ENCODE data around the gene RASSF5.

RASSF5 gene

DNA sequence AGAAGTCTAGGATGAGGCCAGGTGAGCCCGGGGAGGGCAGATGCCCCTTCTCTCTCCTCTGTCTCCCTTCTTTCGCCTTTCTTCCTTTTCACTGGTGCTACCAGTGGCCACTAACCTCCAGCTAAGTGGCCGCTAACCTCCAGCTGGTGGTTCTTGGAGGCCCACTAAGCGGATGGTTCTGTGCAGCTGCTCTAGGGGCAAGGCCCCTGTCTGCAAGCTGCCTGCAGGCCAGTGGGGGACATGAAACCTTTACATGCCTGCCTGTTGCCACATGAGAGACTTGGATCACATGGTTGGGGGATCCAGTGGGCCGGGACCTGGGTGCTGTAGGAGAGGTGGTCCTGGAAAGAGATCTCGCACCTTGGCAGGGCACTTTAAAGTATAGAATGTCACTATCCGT lies 19.4 kb upstream of the RASSF5 start:
- Histone ChIP-seq H3K9me3 (ENCODE audit: control insufficient read depth, insufficient read depth, low read depth, low read length) (no peaks in the 10 kb centered on the region), H3K9ac (ENCODE audit: low read length) (no peak overlapping the region), H3K4me1 (ENCODE audit: control insufficient read depth, insufficient read depth, low read length) (no peaks in the 10 kb centered on the region), H3K27ac (ENCODE audit: low read depth, low read length) (no peak overlapping the region), H3K27me3 (ENCODE audit: control insufficient read depth, insufficient read depth, low read length) (no peaks in the 10 kb centered on the region), H3K4me3 (ENCODE audit: low read depth, low read length) (no peak overlapping the region), H3K36me3 (ENCODE audit: control insufficient read depth, insufficient read depth, low read length) (peaks cover 16% of the 10 kb centered on the region)

DNA sequence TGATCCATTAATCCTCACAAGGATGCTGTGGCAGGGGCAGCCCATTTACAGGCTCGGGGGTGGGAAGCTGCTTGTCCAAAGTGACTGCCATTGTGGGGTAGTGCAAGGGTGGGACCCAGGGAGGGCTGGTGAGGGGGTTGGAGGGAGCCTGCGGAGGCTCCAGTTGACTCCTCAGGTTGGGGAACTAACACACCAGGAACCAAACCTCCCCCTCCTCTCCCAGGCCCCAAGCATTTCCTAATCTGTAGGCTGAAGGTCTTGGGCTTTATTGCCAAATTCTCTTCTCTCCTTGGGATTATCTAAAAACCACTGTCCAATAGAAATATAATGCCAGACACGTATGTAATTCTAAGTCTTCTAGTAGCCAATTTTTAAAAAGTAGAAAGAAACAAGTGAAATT lies 18.9 kb upstream of the RASSF5 start:
- Histone ChIP-seq H3K27ac (ENCODE audit: low read depth, low read length) (no peak overlapping the region), H3K9me3 (ENCODE audit: control insufficient read depth, insufficient read depth, low read depth, low read length) (no peaks in the 10 kb centered on the region), H3K36me3 (ENCODE audit: control insufficient read depth, insufficient read depth, low read length) (peaks cover 17% of the 10 kb centered on the region), H3K4me1 (ENCODE audit: control insufficient read depth, insufficient read depth, low read length) (no peaks in the 10 kb centered on the region), H3K9ac (ENCODE audit: low read length) (no peak overlapping the region), H3K27me3 (ENCODE audit: control insufficient read depth, insufficient read depth, low read length) (no peaks in the 10 kb centered on the region), H3K4me3 (ENCODE audit: low read depth, low read length) (no peak overlapping the region)

GRCh38 chr1:206489980-206490770 lies 17.2 kb upstream of the RASSF5 start:
- H3K4me1 ChIP-seq (ENCODE audit: control insufficient read depth, insufficient read depth, low read length): no peaks in the 10 kb centered on the region
- H3K27ac ChIP-seq (ENCODE audit: low read depth, low read length): no peak overlapping the region
- H3K4me3 ChIP-seq (ENCODE audit: low read depth, low read length): no peak overlapping the region
- H3K27me3 ChIP-seq (ENCODE audit: control insufficient read depth, insufficient read depth, low read length): no peaks in the 10 kb centered on the region
- peaks cover 22% of the 10 kb centered on the region for H3K36me3 ChIP-seq (ENCODE audit: control insufficient read depth, insufficient read depth, low read length)
- no peak overlapping the region for H3K9ac ChIP-seq (ENCODE audit: low read length)
- no peaks in the 10 kb centered on the region for H3K9me3 ChIP-seq (ENCODE audit: control insufficient read depth, insufficient read depth, low read depth, low read length)

DNA sequence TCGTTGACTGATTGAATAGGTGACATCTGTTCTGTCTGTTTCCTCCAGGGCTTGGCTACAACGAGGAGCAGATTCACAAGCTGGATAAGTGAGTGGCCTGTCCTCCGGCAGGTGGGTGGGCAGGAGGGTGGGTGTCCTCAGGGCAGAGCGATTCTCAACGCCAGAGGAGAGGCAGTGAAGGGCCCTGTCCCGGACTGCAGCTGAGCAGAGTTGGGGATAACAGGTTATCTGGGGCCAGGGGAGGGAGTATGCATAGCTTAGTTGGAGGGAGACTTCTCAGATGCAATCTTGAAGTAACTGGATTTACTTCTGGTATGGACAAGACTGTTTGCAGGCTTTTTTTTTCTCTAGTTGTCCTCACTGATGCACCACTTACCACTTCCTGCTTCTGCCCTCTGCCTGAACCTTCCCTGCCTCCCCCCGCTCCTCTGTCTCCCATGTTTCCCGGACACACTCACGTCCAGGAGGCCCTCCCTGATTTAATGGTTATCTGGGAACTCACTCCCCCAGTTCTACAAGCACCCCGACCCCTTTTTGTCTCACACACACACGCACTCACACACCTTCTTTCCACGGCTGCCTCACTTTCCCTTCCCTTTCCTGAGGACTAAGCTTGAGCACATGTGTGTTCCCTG lies 16.4 kb upstream of the RASSF5 start:
- Histone ChIP-seq H3K4me1 (ENCODE audit: control insufficient read depth, insufficient read depth, low read length) (no peaks in the 10 kb centered on the region), H3K27ac (ENCODE audit: low read depth, low read length) (no peak overlapping the region), H3K27me3 (ENCODE audit: control insufficient read depth, insufficient read depth, low read length) (no peaks in the 10 kb centered on the region), H3K9ac (ENCODE audit: low read length) (no peak overlapping the region), H3K9me3 (ENCODE audit: control insufficient read depth, insufficient read depth, low read depth, low read length) (no peaks in the 10 kb centered on the region), H3K36me3 (ENCODE audit: control insufficient read depth, insufficient read depth, low read length) (peaks cover 22% of the 10 kb centered on the region), H3K4me3 (ENCODE audit: low read depth, low read length) (no peak overlapping the region)

- H3K27ac ChIP-seq (ENCODE audit: low read depth, low read length): no peak overlapping the region
- H3K27me3 ChIP-seq (ENCODE audit: control insufficient read depth, insufficient read depth, low read length): no peaks in the 10 kb centered on the region
- no peak overlapping the region for H3K9ac ChIP-seq (ENCODE audit: low read length)
- no peaks in the 10 kb centered on the region for H3K9me3 ChIP-seq (ENCODE audit: control insufficient read depth, insufficient read depth, low read depth, low read length)
- H3K36me3 ChIP-seq (ENCODE audit: control insufficient read depth, insufficient read depth, low read length): peaks cover 22% of the 10 kb centered on the region
- H3K4me3 ChIP-seq (ENCODE audit: low read depth, low read length): no peak overlapping the region
- no peaks in the 10 kb centered on the region for H3K4me1 ChIP-seq (ENCODE audit: control insufficient read depth, insufficient read depth, low read length)
Measured at GRCh38 chr1:206491616-206492015, 15.7 kb upstream of the RASSF5 start.

DNA sequence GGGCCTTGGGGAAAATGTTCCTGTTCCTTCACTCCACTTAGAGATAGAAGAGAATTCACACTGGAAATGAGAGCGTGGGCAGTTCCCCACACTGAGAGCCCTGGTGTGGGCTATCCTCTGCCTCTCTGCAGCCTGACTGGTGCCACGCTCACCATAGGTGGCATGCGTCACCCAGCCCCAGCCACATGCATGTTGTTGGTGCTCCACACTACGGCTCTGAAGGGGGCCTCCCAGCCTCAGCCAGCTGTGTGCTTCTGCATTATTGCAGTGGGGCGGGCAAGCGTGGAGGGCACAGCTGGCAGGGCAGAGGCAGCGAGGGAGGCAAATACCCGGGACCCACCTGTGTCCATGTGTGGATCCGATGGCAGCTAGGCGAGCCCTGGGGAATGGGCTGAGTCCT lies 14.7 kb upstream of the RASSF5 start:
- peaks cover 22% of the 10 kb centered on the region for H3K36me3 ChIP-seq (ENCODE audit: control insufficient read depth, insufficient read depth, low read length)

GRCh38 chr1:206493279-206493678 lies 14.1 kb upstream of the RASSF5 start:
- Histone ChIP-seq H3K4me3 (ENCODE audit: low read depth, low read length) (no peak overlapping the region), H3K9ac (ENCODE audit: low read length) (no peak overlapping the region), H3K36me3 (ENCODE audit: control insufficient read depth, insufficient read depth, low read length) (peaks cover 18% of the 10 kb centered on the region), H3K4me1 (ENCODE audit: control insufficient read depth, insufficient read depth, low read length) (no peaks in the 10 kb centered on the region), H3K9me3 (ENCODE audit: control insufficient read depth, insufficient read depth, low read depth, low read length) (no peaks in the 10 kb centered on the region), H3K27me3 (ENCODE audit: control insufficient read depth, insufficient read depth, low read length) (no peaks in the 10 kb centered on the region), H3K27ac (ENCODE audit: low read depth, low read length) (no peak overlapping the region)

More for the DNA sequence above, 14.7 kb upstream of the RASSF5 start:
- H3K4me3 ChIP-seq (ENCODE audit: low read depth, low read length): no peak overlapping the region
- H3K27me3 ChIP-seq (ENCODE audit: control insufficient read depth, insufficient read depth, low read length): no peaks in the 10 kb centered on the region
- no peak overlapping the region for H3K9ac ChIP-seq (ENCODE audit: low read length)
- H3K9me3 ChIP-seq (ENCODE audit: control insufficient read depth, insufficient read depth, low read depth, low read length): no peaks in the 10 kb centered on the region
- no peaks in the 10 kb centered on the region for H3K4me1 ChIP-seq (ENCODE audit: control insufficient read depth, insufficient read depth, low read length)
- no peak overlapping the region for H3K27ac ChIP-seq (ENCODE audit: low read depth, low read length)

DNA sequence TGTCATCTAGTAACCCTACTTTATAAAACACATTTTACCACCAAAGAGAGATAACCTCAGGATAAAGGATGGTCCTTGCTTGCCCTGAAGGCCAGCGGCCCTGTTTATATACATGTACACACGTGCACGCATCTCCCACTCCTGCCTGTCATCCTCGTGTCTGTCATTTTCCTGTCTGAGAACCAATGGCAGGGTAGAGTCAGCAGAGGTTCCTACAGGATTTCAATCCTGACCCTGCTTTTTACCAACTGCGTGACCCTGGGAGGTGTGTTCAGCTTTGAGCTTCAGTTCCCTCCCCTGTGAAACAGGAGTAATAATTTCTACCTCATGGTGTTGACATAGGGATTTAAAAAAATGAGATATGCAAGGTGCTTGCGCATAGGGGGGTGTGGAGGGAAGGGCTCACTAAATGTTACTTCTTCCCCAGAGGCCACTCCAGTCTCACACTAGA lies 12.3 kb upstream of the RASSF5 start:
- no peaks in the 10 kb centered on the region for H3K4me1 ChIP-seq (ENCODE audit: control insufficient read depth, insufficient read depth, low read length)
- H3K27ac ChIP-seq (ENCODE audit: low read depth, low read length): no peak overlapping the region
- no peak overlapping the region for H3K4me3 ChIP-seq (ENCODE audit: low read depth, low read length)
- H3K9me3 ChIP-seq (ENCODE audit: control insufficient read depth, insufficient read depth, low read depth, low read length): no peaks in the 10 kb centered on the region
- H3K36me3 ChIP-seq (ENCODE audit: control insufficient read depth, insufficient read depth, low read length): peaks cover 18% of the 10 kb centered on the region
- no peaks in the 10 kb centered on the region for H3K27me3 ChIP-seq (ENCODE audit: control insufficient read depth, insufficient read depth, low read length)
- no peak overlapping the region for H3K9ac ChIP-seq (ENCODE audit: low read length)

GRCh38 chr1:206495493-206496046 lies 11.8 kb upstream of the RASSF5 start:
- Histone ChIP-seq H3K27ac (ENCODE audit: low read depth, low read length) (no peak overlapping the region), H3K4me3 (ENCODE audit: low read depth, low read length) (no peak overlapping the region)

DNA sequence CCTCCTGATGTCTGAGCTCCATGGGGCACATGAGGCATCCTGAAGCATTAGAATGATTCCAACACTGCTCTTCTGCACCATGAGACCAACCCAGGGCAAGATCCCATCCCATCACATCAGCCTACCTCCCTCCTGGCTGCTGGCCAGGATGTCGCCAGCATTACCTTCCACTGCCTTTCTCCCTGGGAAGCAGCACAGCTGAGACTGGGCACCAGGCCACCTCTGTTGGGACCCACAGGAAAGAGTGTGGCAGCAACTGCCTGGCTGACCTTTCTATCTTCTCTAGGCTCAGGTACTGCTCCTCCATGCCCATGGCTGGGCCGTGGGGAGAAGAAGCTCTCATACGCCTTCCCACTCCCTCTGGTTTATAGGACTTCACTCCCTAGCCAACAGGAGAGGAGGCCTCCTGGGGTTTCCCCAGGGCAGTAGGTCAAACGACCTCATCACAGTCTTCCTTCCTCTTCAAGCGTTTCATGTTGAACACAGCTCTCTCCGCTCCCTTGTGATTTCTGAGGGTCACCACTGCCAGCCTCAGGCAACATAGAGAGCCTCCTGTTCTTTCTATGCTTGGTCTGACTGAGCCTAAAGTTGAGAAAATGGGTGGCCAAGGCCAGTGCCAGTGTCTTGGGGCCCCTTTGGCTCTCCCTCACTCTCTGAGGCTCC lies 11.1 kb upstream of the RASSF5 start:
- no peak overlapping the region for H3K27ac ChIP-seq (ENCODE audit: low read depth, low read length)
- peaks cover 6% of the 10 kb centered on the region for H3K4me1 ChIP-seq (ENCODE audit: control insufficient read depth, insufficient read depth, low read length)
- H3K4me3 ChIP-seq (ENCODE audit: low read depth, low read length): no peak overlapping the region
- H3K36me3 ChIP-seq (ENCODE audit: control insufficient read depth, insufficient read depth, low read length): peaks cover 18% of the 10 kb centered on the region
- H3K9me3 ChIP-seq (ENCODE audit: control insufficient read depth, insufficient read depth, low read depth, low read length): no peaks in the 10 kb centered on the region
- no peaks in the 10 kb centered on the region for H3K27me3 ChIP-seq (ENCODE audit: control insufficient read depth, insufficient read depth, low read length)
- no peak overlapping the region for H3K9ac ChIP-seq (ENCODE audit: low read length)

More at GRCh38 chr1:206495493-206496046, 11.8 kb upstream of the RASSF5 start:
- H3K9me3 ChIP-seq (ENCODE audit: control insufficient read depth, insufficient read depth, low read depth, low read length): no peaks in the 10 kb centered on the region
- no peaks in the 10 kb centered on the region for H3K4me1 ChIP-seq (ENCODE audit: control insufficient read depth, insufficient read depth, low read length)
- no peaks in the 10 kb centered on the region for H3K27me3 ChIP-seq (ENCODE audit: control insufficient read depth, insufficient read depth, low read length)
- H3K36me3 ChIP-seq (ENCODE audit: control insufficient read depth, insufficient read depth, low read length): peaks cover 18% of the 10 kb centered on the region
- H3K9ac ChIP-seq (ENCODE audit: low read length): no peak overlapping the region

- Histone ChIP-seq H3K27me3 (ENCODE audit: control insufficient read depth, insufficient read depth, low read length) (peaks cover 7% of the 10 kb centered on the region), H3K27ac (ENCODE audit: low read depth, low read length) (no peak overlapping the region), H3K9me3 (ENCODE audit: control insufficient read depth, insufficient read depth, low read depth, low read length) (no peaks in the 10 kb centered on the region), H3K36me3 (ENCODE audit: control insufficient read depth, insufficient read depth, low read length) (peaks cover 11% of the 10 kb centered on the region), H3K9ac (ENCODE audit: low read length) (no peak overlapping the region), H3K4me1 (ENCODE audit: control insufficient read depth, insufficient read depth, low read length) (peaks cover 7% of the 10 kb centered on the region), H3K4me3 (ENCODE audit: low read depth, low read length) (no peak overlapping the region)
Measured at GRCh38 chr1:206497363-206497762, 10.0 kb upstream of the RASSF5 start.

All from HUES6 (cell line).